Mesenchymal stem cell (in vitro differentiated cells and primary cell): ENCODE results near the gene NHEJ1.

ENCODE experiments used
- DNase-seq: peaks from one replicate; pipeline ENCODE4 v3.0.0-alpha.2; 2013
- H2AFZ ChIP-seq: one replicate; pipeline ENCODE4 v1.6.1; 2013; ENCODE audit warnings: low read depth, mild to moderate bottlenecking, control low read depth, inconsistent platforms, low read length, moderate library complexity
- H2AK5ac ChIP-seq: 2 replicates; pipeline ENCODE4 v1.6.1; 2013; ENCODE audit warnings: low read length, moderate library complexity, mild to moderate bottlenecking, inconsistent platforms; ENCODE audit not compliant: severe bottlenecking
- H2BK120ac ChIP-seq: one replicate; pipeline ENCODE4 v1.6.1; 2013; ENCODE audit warnings: low read depth, mild to moderate bottlenecking, inconsistent platforms, low read length, moderate library complexity
- H2BK12ac ChIP-seq, 2 experiments: one replicate each; pipeline ENCODE4 v1.6.1; 2013; ENCODE audit warnings: inconsistent platforms in 2 of 2, low read length in 2 of 2, mild to moderate bottlenecking in 2 of 2, moderate library complexity in 2 of 2, control low read depth in 1 of 2
- H2BK15ac ChIP-seq: one replicate; pipeline ENCODE4 v1.6.1; 2013; ENCODE audit warnings: mild to moderate bottlenecking, low read depth, inconsistent platforms; ENCODE audit not compliant: poor library complexity, severe bottlenecking
- H2BK5ac ChIP-seq: 2 replicates; pipeline ENCODE4 v1.6.1; 2013; ENCODE audit warnings: low read depth, mild to moderate bottlenecking, low read length, control low read depth, inconsistent platforms; ENCODE audit not compliant: poor library complexity, severe bottlenecking
- H3K14ac ChIP-seq, 2 experiments: one replicate each; pipeline ENCODE4 v1.6.1; 2013; ENCODE audit warnings: inconsistent platforms in 2 of 2, low read length in 2 of 2, control low read depth in 1 of 2, mild to moderate bottlenecking in 1 of 2, moderate library complexity in 1 of 2
- H3K18ac ChIP-seq, 2 experiments: one replicate each; pipeline ENCODE4 v1.6.1; 2013; ENCODE audit warnings: inconsistent platforms in 2 of 2, low read length in 2 of 2, control low read depth in 1 of 2, low read depth in 1 of 2, mild to moderate bottlenecking in 1 of 2
- H3K23ac ChIP-seq, 2 experiments: one replicate each; pipeline ENCODE4 v1.6.1; 2013; ENCODE audit warnings: inconsistent platforms in 2 of 2, low read length in 2 of 2, mild to moderate bottlenecking in 2 of 2, moderate library complexity in 2 of 2, control low read depth in 1 of 2
- H3K27ac ChIP-seq: 2 replicates; pipeline ENCODE4 v1.5.1; 2013; ENCODE audit warnings: mild to moderate bottlenecking, moderate library complexity, low read length, control low read depth, inconsistent platforms; ENCODE audit not compliant: poor library complexity, severe bottlenecking
- H3K27me3 ChIP-seq, 2 experiments: 2 replicates each; pipeline versions ENCODE4 v1.6.1 to v1.7.0; 2013; ENCODE audit warnings: low read length in 2 of 2, mild to moderate bottlenecking in 2 of 2, moderate library complexity in 2 of 2, control low read depth in 1 of 2, inconsistent platforms in 1 of 2; ENCODE audit not compliant: control insufficient read depth in 1 of 2, insufficient read depth in 1 of 2
- H3K36me3 ChIP-seq, 2 experiments: 2 replicates each; pipeline versions ENCODE4 v1.6.1 to v1.7.0; 2013; ENCODE audit warnings: low read length in 2 of 2, control low read depth in 1 of 2, inconsistent platforms in 1 of 2, low read depth in 1 of 2, mild to moderate bottlenecking in 1 of 2; ENCODE audit not compliant: insufficient read depth in 2 of 2, control insufficient read depth in 1 of 2
- H3K4ac ChIP-seq, 2 experiments: one replicate each; pipeline ENCODE4 v1.6.1; 2013; ENCODE audit warnings: inconsistent platforms in 2 of 2, low read length in 2 of 2, mild to moderate bottlenecking in 2 of 2, moderate library complexity in 2 of 2, control low read depth in 1 of 2, low read depth in 1 of 2
- H3K4me1 ChIP-seq: 2 replicates; pipeline ENCODE4 v1.6.1; 2013; ENCODE audit warnings: low read depth, low read length, control low read depth; ENCODE audit not compliant: control insufficient read depth, insufficient read depth
- H3K4me2 ChIP-seq: 2 replicates; pipeline ENCODE4 v1.6.1; 2013; ENCODE audit warnings: low read length, mild to moderate bottlenecking, inconsistent platforms; ENCODE audit not compliant: poor library complexity, severe bottlenecking
- H3K4me3 ChIP-seq, 2 experiments: 2 replicates each; pipeline versions ENCODE4 v1.5.1 to v1.7.0; 2013; ENCODE audit warnings: low read length in 2 of 2, mild to moderate bottlenecking in 2 of 2, control low read depth in 1 of 2, low read depth in 1 of 2; ENCODE audit not compliant: insufficient read depth in 1 of 2
- H3K79me1 ChIP-seq: replicated peaks from 2 replicates; pipeline ENCODE4 v1.6.1; 2013; ENCODE audit warnings: mild to moderate bottlenecking, control low read depth, low read length, inconsistent platforms; ENCODE audit not compliant: poor library complexity, severe bottlenecking
- H3K9ac ChIP-seq: 2 replicates; pipeline ENCODE4 v1.7.0; 2013; ENCODE audit warnings: mild to moderate bottlenecking, low read length, moderate library complexity
- H3K9me3 ChIP-seq: 2 replicates; pipeline ENCODE4 v1.7.0; 2013; ENCODE audit warnings: mild to moderate bottlenecking, low read length; ENCODE audit not compliant: control insufficient read depth
- H4K8ac ChIP-seq: one replicate; pipeline ENCODE4 v1.6.1; 2013; ENCODE audit warnings: inconsistent platforms, mild to moderate bottlenecking, low read length, moderate library complexity
- H4K91ac ChIP-seq: one replicate; pipeline ENCODE4 v1.6.1; 2013; ENCODE audit warnings: mild to moderate bottlenecking, low read length, inconsistent platforms
- WGBS: methylation state at CpG from one replicate; pipeline ENCODE4 v1.1.7; 2013; ENCODE audit warnings: mixed read lengths; 5-methylcytosine and 5-hydroxymethylcytosine counted together

NHEJ1 gene

GRCh38 chr2:219034823-219035222 is 125.8 kb downstream of the NHEJ1 start:
- no peak overlapping the region for H4K8ac ChIP-seq
- H3K4ac ChIP-seq, result no peak overlapping the region
- no peak overlapping the region for H3K9ac ChIP-seq
- no peak overlapping the region for H4K91ac ChIP-seq
- no peak overlapping the region for H3K4me2 ChIP-seq
- H3K36me3 ChIP-seq, result no peaks in the 10 kb centered on the region
- no peak overlapping the region for H3K23ac ChIP-seq
- no peak overlapping the region for H2BK120ac ChIP-seq
- WGBS, result 44% methylated on average over 6 of the region's 6 CpGs
- no peaks in the 10 kb centered on the region for H3K4me1 ChIP-seq
- H3K79me1 ChIP-seq, result no peaks in the 10 kb centered on the region
- H2AFZ ChIP-seq, result no peak overlapping the region
- H3K27ac ChIP-seq, result no peak overlapping the region
- no peaks in the 10 kb centered on the region for H3K9me3 ChIP-seq
- H3K14ac ChIP-seq, result no peak overlapping the region
- H3K18ac ChIP-seq, result no peak overlapping the region
- H2BK12ac ChIP-seq, result no peak overlapping the region
- no peak overlapping the region for H3K4me3 ChIP-seq
- no peak overlapping the region for H2AK5ac ChIP-seq
- no peak for DNase-seq
- no peak overlapping the region for H2BK5ac ChIP-seq
- H2BK15ac ChIP-seq, result no peak overlapping the region
- H3K27me3 ChIP-seq, result peaks cover 64 to 88% of the 10 kb centered on the region in 2 experiments

GRCh38 chr2:219032051-219032745 is 128.4 kb downstream of the NHEJ1 start:
- DNase-seq, result no peak
- Histone ChIP-seq H3K36me3 (no peaks in the 10 kb centered on the region), H4K91ac (no peak overlapping the region), H3K14ac (no peak overlapping the region), H2BK5ac (no peak overlapping the region), H3K27me3 (peaks cover 60 to 86% of the 10 kb centered on the region in 2 experiments), H3K23ac (no peak overlapping the region), H3K18ac (no peak overlapping the region), H4K8ac (no peak overlapping the region), H3K4me3 (no peak overlapping the region), H2BK15ac (no peak overlapping the region), H3K79me1 (no peaks in the 10 kb centered on the region), H3K27ac (no peak overlapping the region), H3K4ac (no peak overlapping the region), H2BK120ac (no peak overlapping the region), H3K4me1 (no peaks in the 10 kb centered on the region), H2AK5ac (no peak overlapping the region), H2BK12ac (no peak overlapping the region), H3K4me2 (no peak overlapping the region), H2AFZ (no peak overlapping the region), H3K9me3 (no peaks in the 10 kb centered on the region), H3K9ac (no peak overlapping the region)
- 80% methylated on average over 21 of the region's 23 CpGs for WGBS

- Histone ChIP-seq H4K91ac (no peak overlapping the region), H3K9ac (no peak overlapping the region), H2BK5ac (no peak overlapping the region), H2BK120ac (no peak overlapping the region), H3K18ac (no peak overlapping the region), H3K14ac (no peak overlapping the region), H2AK5ac (no peak overlapping the region), H3K4ac (no peak overlapping the region), H2BK12ac (no peak overlapping the region), H2AFZ (no peak overlapping the region), H2BK15ac (no peak overlapping the region), H3K79me1 (no peaks in the 10 kb centered on the region), H3K27me3 (peaks cover 63 to 88% of the 10 kb centered on the region in 2 experiments), H3K9me3 (no peaks in the 10 kb centered on the region), H3K23ac (no peak overlapping the region), H3K4me1 (no peaks in the 10 kb centered on the region), H3K4me3 (no peak overlapping the region), H4K8ac (no peak overlapping the region), H3K4me2 (no peak overlapping the region), H3K36me3 (no peaks in the 10 kb centered on the region), H3K27ac (no peak overlapping the region)
- WGBS, result 83% methylated on average over 20 of the region's 21 CpGs
- no peak for DNase-seq
Observed at GRCh38 chr2:219031005-219031738, 129.4 kb downstream of the NHEJ1 start.

GRCh38 chr2:219030177-219030940 is 130.3 kb downstream of the NHEJ1 start:
- H4K91ac ChIP-seq, result no peak overlapping the region
- no peak overlapping the region for H4K8ac ChIP-seq
- WGBS, result 83% methylated on average over 15 of the region's 16 CpGs
- H3K23ac ChIP-seq, result no peak overlapping the region
- no peak overlapping the region for H2AFZ ChIP-seq
- H3K4me3 ChIP-seq, result no peak overlapping the region
- no peak for DNase-seq
- no peak overlapping the region for H2BK15ac ChIP-seq
- no peaks in the 10 kb centered on the region for H3K9me3 ChIP-seq
- peaks cover 63 to 83% of the 10 kb centered on the region in 2 experiments for H3K27me3 ChIP-seq
- no peak overlapping the region for H2BK12ac ChIP-seq
- H3K14ac ChIP-seq, result no peak overlapping the region
- no peak overlapping the region for H2BK120ac ChIP-seq
- no peak overlapping the region for H3K27ac ChIP-seq
- no peaks in the 10 kb centered on the region for H3K36me3 ChIP-seq
- no peaks in the 10 kb centered on the region for H3K4me1 ChIP-seq
- H3K79me1 ChIP-seq, result no peaks in the 10 kb centered on the region
- H2AK5ac ChIP-seq, result no peak overlapping the region
- H3K4me2 ChIP-seq, result no peak overlapping the region
- no peak overlapping the region for H3K9ac ChIP-seq
- no peak overlapping the region for H3K4ac ChIP-seq
- no peak overlapping the region for H3K18ac ChIP-seq
- H2BK5ac ChIP-seq, result no peak overlapping the region
